ENCODE measurements around the gene CCSER1. TPM values are rescaled to one million over a fixed set of nuclear protein-coding genes. Genes with fewer than 3 reads are reported as not detected.

The CCSER1 gene
- total and polyA plus RNA-seq, 2 experiments from 2014 or later, result 2.9 to 3.4 TPM

GRCh38 chr4:90992213-90992612 is 865.0 kb downstream of the CCSER1 start:
- Histone ChIP-seq H3K36me3 (ENCODE audit: insufficient read depth) (no peaks in the 10 kb centered on the region), H3K4me3 (no peak overlapping the region), H3K9me2 (ENCODE audit: insufficient read depth) (no peaks in the 10 kb centered on the region), H3F3A (replicated peaks; ENCODE audit: low read depth) (no peaks in the 10 kb centered on the region), H2AFZ (no peak overlapping the region), H3K4me1 (ENCODE audit: insufficient read depth) (no peaks in the 10 kb centered on the region), H3K27ac (ENCODE audit: low read depth) (no peak overlapping the region), H3K27me3 (ENCODE audit: insufficient read depth) (no peaks in the 10 kb centered on the region), H3K79me2 (replicated peaks; ENCODE audit: insufficient read depth) (no peaks in the 10 kb centered on the region), H3K4me2 (no peak overlapping the region), H4K20me1 (replicated peaks; ENCODE audit: insufficient read depth) (no peaks in the 10 kb centered on the region)
- no peak overlapping the region for H3K27ac Mint-ChIP-seq
- no peak for TF ChIP-seq JUNB (IDR thresholded peaks at IDR 0.05; ENCODE audit: unreplicated experiment)
- no peak for TF ChIP-seq ZNF331 (CRISPR knock-in tag; IDR thresholded peaks at IDR 0.05; ENCODE audit: low read depth)
- no peak for TF ChIP-seq ZNF462 (CRISPR knock-in tag; IDR thresholded peaks at IDR 0.05)
- no peak for TF ChIP-seq EZH2 (IDR thresholded peaks at IDR 0.05; ENCODE audit: low read depth, unreplicated experiment)
- no peak for TF ChIP-seq CTCF (conservative IDR thresholded peaks at IDR 0.05; ENCODE audit: low read depth in 2 of 2)
- no peak for TF ChIP-seq ZNF114 (CRISPR knock-in tag; IDR thresholded peaks at IDR 0.05)
- no peak for TF ChIP-seq NANOG (IDR thresholded peaks at IDR 0.05; ENCODE audit: borderline replicate concordance)
- ATAC-seq, result no peak
- DNase-seq (ENCODE audit: low spot score), result no peak
- H3K36me3 Mint-ChIP-seq (ENCODE audit: low read depth), result no peaks in the 10 kb centered on the region
- H3K27me3 Mint-ChIP-seq (ENCODE audit: insufficient read depth, low read depth, poor library complexity), result no peaks in the 10 kb centered on the region
- peaks cover 9% of the 10 kb centered on the region; the same call in 2 of the 3 replicates for H3K4me1 Mint-ChIP-seq
- H3K9me3 Mint-ChIP-seq, result no peaks in the 10 kb centered on the region
- no peak overlapping the region for H3K4me3 Mint-ChIP-seq
